ENCODE measurements around the gene TENM3.

The TENM3 gene

GRCh38 chr4:182717788-182718583, 474.8 kb downstream of the TENM3 start:
- no peak overlapping the region for H3K4me3 ChIP-seq (ENCODE audit: low read depth, low read length)
- H3K4me1 ChIP-seq (ENCODE audit: control insufficient read depth, insufficient read depth, low read length), result peaks cover 6% of the 10 kb centered on the region; the same call in 1 of the 2 replicates
- TF ChIP-seq BCL11B (tag by site-specific recombination; IDR thresholded peaks at IDR 0.05; ENCODE audit: low read depth) (no peak), ZNF138 (tag by site-specific recombination; IDR thresholded peaks at IDR 0.05; ENCODE audit: borderline replicate concordance) (no peak), ZFP3 (tag by site-specific recombination; IDR thresholded peaks at IDR 0.05; ENCODE audit: low read depth) (no peak), ZNF658 (tag by site-specific recombination; IDR thresholded peaks at IDR 0.05) (no peak), SP3 (tag by site-specific recombination; IDR thresholded peaks at IDR 0.05) (no peak), ZNF621 (tag by site-specific recombination; IDR thresholded peaks at IDR 0.05) (no peak), ZNF704 (tag by site-specific recombination; IDR thresholded peaks at IDR 0.05) (no peak), SETDB1 (IDR thresholded peaks at IDR 0.05; ENCODE audit: insufficient read length, low read length) (no peak), ZNF830 (tag by site-specific recombination; IDR thresholded peaks at IDR 0.05; ENCODE audit: low read depth) (no peak), ZNF433 (tag by site-specific recombination; IDR thresholded peaks at IDR 0.05; ENCODE audit: low read depth) (no peak), ZNF335 (tag by site-specific recombination; conservative IDR thresholded peaks at IDR 0.05) (no peak), ZNF391 (tag by site-specific recombination; IDR thresholded peaks at IDR 0.05; ENCODE audit: borderline replicate concordance, low read depth) (no peak), KLF10 (tag by site-specific recombination; IDR thresholded peaks at IDR 0.05) (no peak)
- TF ChIP-seq, protein P1, sequence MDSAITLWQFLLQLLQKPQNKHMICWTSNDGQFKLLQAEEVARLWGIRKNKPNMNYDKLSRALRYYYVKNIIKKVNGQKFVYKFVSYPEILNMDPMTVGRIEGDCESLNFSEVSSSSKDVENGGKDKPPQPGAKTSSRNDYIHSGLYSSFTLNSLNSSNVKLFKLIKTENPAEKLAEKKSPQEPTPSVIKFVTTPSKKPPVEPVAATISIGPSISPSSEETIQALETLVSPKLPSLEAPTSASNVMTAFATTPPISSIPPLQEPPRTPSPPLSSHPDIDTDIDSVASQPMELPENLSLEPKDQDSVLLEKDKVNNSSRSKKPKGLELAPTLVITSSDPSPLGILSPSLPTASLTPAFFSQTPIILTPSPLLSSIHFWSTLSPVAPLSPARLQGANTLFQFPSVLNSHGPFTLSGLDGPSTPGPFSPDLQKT (IDR thresholded peaks at IDR 0.05; ENCODE audit: borderline replicate concordance, low read depth, low read length), result no peak
- H3K9me3 ChIP-seq (ENCODE audit: control insufficient read depth, insufficient read depth, low read depth, low read length), result no peaks in the 10 kb centered on the region
- ChIA-PET CTCF (no interaction called here), POLR2A (no interaction called here)
- no peak overlapping the region for H3K27ac ChIP-seq (ENCODE audit: extremely low read depth, low read depth, low read length)
- H3K36me3 ChIP-seq (ENCODE audit: control insufficient read depth in 2 of 2, insufficient read depth in 1 of 2, low read length in 2 of 2), result peaks cover 0 to 11% of the 10 kb centered on the region in 2 experiments; a peak in 1 of 3 replicates

- Histone ChIP-seq H3K4me3 (ENCODE audit: low read depth, low read length) (no peak overlapping the region), H3K36me3 (ENCODE audit: control insufficient read depth in 2 of 2, insufficient read depth in 1 of 2, low read length in 2 of 2) (peaks cover 0 to 4% of the 10 kb centered on the region in 2 experiments; a peak in 1 of 3 replicates), H3K4me1 (ENCODE audit: control insufficient read depth, insufficient read depth, low read length) (peaks cover 11% of the 10 kb centered on the region), H3K9me3 (ENCODE audit: control insufficient read depth, insufficient read depth, low read depth, low read length) (no peaks in the 10 kb centered on the region), H3K27ac (ENCODE audit: extremely low read depth, low read depth, low read length) (no peak overlapping the region)
- POLR2A ChIA-PET, result no interaction called here
- CTCF ChIA-PET, result no interaction called here
- TF ChIP-seq, protein P2, sequence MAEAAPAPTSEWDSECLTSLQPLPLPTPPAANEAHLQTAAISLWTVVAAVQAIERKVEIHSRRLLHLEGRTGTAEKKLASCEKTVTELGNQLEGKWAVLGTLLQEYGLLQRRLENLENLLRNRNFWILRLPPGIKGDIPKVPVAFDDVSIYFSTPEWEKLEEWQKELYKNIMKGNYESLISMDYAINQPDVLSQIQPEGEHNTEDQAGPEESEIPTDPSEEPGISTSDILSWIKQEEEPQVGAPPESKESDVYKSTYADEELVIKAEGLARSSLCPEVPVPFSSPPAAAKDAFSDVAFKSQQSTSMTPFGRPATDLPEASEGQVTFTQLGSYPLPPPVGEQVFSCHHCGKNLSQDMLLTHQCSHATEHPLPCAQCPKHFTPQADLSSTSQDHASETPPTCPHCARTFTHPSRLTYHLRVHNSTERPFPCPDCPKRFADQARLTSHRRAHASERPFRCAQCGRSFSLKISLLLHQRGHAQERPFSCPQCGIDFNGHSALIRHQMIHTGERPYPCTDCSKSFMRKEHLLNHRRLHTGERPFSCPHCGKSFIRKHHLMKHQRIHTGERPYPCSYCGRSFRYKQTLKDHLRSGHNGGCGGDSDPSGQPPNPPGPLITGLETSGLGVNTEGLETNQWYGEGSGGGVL (tag by site-specific recombination; IDR thresholded peaks at IDR 0.05), result no peak
- TF ChIP-seq ZNF184 (tag by site-specific recombination; IDR thresholded peaks at IDR 0.05), result no peak
- 0 out of 2 replicates have a peak, but pooled peaks have one; percentile 32 for TF ChIP-seq MZF1 (tag by site-specific recombination; IDR thresholded peaks at IDR 0.05; ENCODE audit: borderline replicate concordance)
- TF ChIP-seq, protein P3, sequence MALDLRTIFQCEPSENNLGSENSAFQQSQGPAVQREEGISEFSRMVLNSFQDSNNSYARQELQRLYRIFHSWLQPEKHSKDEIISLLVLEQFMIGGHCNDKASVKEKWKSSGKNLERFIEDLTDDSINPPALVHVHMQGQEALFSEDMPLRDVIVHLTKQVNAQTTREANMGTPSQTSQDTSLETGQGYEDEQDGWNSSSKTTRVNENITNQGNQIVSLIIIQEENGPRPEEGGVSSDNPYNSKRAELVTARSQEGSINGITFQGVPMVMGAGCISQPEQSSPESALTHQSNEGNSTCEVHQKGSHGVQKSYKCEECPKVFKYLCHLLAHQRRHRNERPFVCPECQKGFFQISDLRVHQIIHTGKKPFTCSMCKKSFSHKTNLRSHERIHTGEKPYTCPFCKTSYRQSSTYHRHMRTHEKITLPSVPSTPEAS (tag by site-specific recombination; IDR thresholded peaks at IDR 0.05), result no peak
- TF ChIP-seq TCF7L2 (IDR thresholded peaks at IDR 0.05; ENCODE audit: borderline replicate concordance, low read depth, low read length), result peak; percentile 22; the same call in 1 of the 2 replicates
- TF ChIP-seq FEZF1 (tag by site-specific recombination; IDR thresholded peaks at IDR 0.05), result peak; percentile 99
- TF ChIP-seq ZNF37A (tag by site-specific recombination; IDR thresholded peaks at IDR 0.05), result no peak
- TF ChIP-seq ZNF341 (tag by site-specific recombination; IDR thresholded peaks at IDR 0.05; ENCODE audit: low read depth), result peak; percentile 58
- TF ChIP-seq KLF17 (tag by site-specific recombination; IDR thresholded peaks at IDR 0.05), result no peak
- peak; percentile 71; the same call in 1 of the 2 replicates for TF ChIP-seq ZNF610 (tag by site-specific recombination; IDR thresholded peaks at IDR 0.05; ENCODE audit: borderline replicate concordance)
- TF ChIP-seq ZNF677 (tag by site-specific recombination; IDR thresholded peaks at IDR 0.05), result no peak
- 0 out of 2 replicates have a peak, but pooled peaks have one; percentile 42 for TF ChIP-seq ZNF629 (tag by site-specific recombination; IDR thresholded peaks at IDR 0.05)
Measured at GRCh38 chr4:182724414-182724813, 481.2 kb downstream of the TENM3 start.
